Measurements from ENCODE around the gene SUPT20HL2. TPM values are rescaled to one million over a fixed set of nuclear protein-coding genes. Genes with fewer than 3 reads are reported as not detected.

The SUPT20HL2 gene
- total and polyA plus RNA-seq, 2 donors (not counting 3 experiments of a cell fraction or from before 2014, with no cell fraction given) = not detected

DNA sequence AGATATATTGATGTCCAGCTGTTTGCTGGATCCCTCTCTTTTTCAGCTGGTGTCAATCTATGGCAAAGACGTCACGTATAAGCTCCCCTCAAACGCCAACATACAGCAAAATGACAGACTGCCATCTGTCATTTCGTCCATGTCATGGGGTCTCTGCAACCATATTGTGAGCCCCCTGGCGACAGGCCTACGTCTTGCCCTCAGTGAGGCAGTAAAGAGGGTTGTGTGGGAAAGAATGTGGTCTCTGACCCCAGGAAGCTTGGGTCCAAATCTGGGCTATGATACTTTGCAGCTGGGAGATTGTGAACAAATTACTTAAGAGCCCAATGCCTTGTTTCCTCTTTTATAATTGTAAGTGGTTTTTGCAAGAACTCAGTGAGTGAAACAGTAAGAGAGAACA lies 7.4 kb downstream of the SUPT20HL2 start:
- H3K9ac ChIP-seq (replicated peaks; ENCODE audit: extremely low read depth, insufficient read depth, low read length) = no peak overlapping the region
- no peaks in the 10 kb centered on the region for H3K9me3 ChIP-seq (replicated peaks; ENCODE audit: control insufficient read depth, insufficient read depth, low read length)
- H3K36me3 ChIP-seq (ENCODE audit: control insufficient read depth in 2 of 2, extremely low read depth in 1 of 2, insufficient read depth in 2 of 2, low read length in 2 of 2) = no peaks in the 10 kb centered on the region
- no peak overlapping the region for H3K4me2 ChIP-seq (ENCODE audit: insufficient read depth, low read length)
- DNase-seq (ENCODE audit: low read depth, low spot score) (peak; percentile 1), FAIRE-seq (no peak)
- no peaks in the 10 kb centered on the region for H3K79me2 ChIP-seq (ENCODE audit: control insufficient read depth, insufficient read depth, low read length)
- no TSS peak for BruUV-seq (replicated peaks)
- H3K4me3 ChIP-seq (replicated peaks in 1 of 3; ENCODE audit: insufficient read depth in 1 of 3, low read depth in 1 of 3, low read length in 3 of 3) = no peak overlapping the region
- dilution Hi-C loops (cut with MboI; ENCODE audit: extremely low pct_ligation_motif_present, low sequenced_read_pairs) = no loop called here
- H2AFZ ChIP-seq (ENCODE audit: low read depth, low read length) = no peak overlapping the region
- POLR2A ChIA-PET = no interaction called here
- H3K27ac ChIP-seq (ENCODE audit: insufficient read depth, low read depth, low read length) = no peak overlapping the region
- TF ChIP-seq JUN (IDR thresholded peaks at IDR 0.05; ENCODE audit: borderline replicate concordance, insufficient read depth, insufficient read length, low read depth) = no peak
- TF ChIP-seq, protein P1, sequence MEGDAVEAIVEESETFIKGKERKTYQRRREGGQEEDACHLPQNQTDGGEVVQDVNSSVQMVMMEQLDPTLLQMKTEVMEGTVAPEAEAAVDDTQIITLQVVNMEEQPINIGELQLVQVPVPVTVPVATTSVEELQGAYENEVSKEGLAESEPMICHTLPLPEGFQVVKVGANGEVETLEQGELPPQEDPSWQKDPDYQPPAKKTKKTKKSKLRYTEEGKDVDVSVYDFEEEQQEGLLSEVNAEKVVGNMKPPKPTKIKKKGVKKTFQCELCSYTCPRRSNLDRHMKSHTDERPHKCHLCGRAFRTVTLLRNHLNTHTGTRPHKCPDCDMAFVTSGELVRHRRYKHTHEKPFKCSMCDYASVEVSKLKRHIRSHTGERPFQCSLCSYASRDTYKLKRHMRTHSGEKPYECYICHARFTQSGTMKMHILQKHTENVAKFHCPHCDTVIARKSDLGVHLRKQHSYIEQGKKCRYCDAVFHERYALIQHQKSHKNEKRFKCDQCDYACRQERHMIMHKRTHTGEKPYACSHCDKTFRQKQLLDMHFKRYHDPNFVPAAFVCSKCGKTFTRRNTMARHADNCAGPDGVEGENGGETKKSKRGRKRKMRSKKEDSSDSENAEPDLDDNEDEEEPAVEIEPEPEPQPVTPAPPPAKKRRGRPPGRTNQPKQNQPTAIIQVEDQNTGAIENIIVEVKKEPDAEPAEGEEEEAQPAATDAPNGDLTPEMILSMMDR (IDR thresholded peaks at IDR 0.05; ENCODE audit: extremely low read depth in 1 of 2, insufficient read depth in 1 of 2, low read depth in 1 of 2, low read length in 2 of 2) = peak in 1 of 2 donors; percentile 3
- CTCF ChIA-PET = interaction anchor here (1.0 to 1.5 kb wide), 3 partner anchors 8 to 12 kb away, joined by 3 to 4 read pairs (median 4); no protein-coding TSS in a partner anchor
- no peaks in the 10 kb centered on the region for H4K20me1 ChIP-seq (replicated peaks; ENCODE audit: control insufficient read depth, extremely low read depth, insufficient read depth, low read length)
- H3K9me1 ChIP-seq (replicated peaks; ENCODE audit: control insufficient read depth, extremely low read depth, insufficient read depth, low read length) = no peaks in the 10 kb centered on the region
- H3K27me3 ChIP-seq (ENCODE audit: control insufficient read depth in 2 of 2, insufficient read depth in 2 of 2, low read length in 2 of 2) = no peaks in the 10 kb centered on the region
- intact Hi-C loops (cut with micrococcal nuclease) = no loop called here
- H3K4me1 ChIP-seq (ENCODE audit: control insufficient read depth, extremely low read depth, insufficient read depth, low read length) = no peaks in the 10 kb centered on the region

DNA sequence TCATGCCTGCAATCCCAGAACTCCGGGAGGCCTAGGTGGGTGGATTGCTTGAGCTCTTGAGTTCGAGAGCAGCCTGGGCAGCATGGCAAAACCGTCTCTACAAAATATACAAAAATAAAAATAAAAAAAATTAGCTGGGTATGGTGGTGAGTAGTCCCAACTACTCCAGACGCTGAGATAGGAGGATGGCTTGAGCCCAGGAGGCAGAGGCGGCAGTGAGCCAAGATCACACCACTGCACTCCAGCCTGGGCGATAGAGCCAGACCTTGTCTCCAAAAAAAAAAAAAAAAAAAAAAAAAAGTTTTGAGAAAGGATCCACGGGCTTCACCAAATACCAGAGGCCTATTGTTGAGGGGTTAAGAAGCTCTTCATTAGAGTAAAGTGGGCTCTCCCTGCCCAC lies 8.0 kb downstream of the SUPT20HL2 start:
- no peaks in the 10 kb centered on the region for H3K36me3 ChIP-seq (ENCODE audit: control insufficient read depth in 2 of 2, extremely low read depth in 1 of 2, insufficient read depth in 2 of 2, low read length in 2 of 2)
- FAIRE-seq (no peak), DNase-seq (ENCODE audit: low read depth, low spot score) (no peak)
- no TSS peak for BruUV-seq (replicated peaks)
- H3K9me1 ChIP-seq (replicated peaks; ENCODE audit: control insufficient read depth, extremely low read depth, insufficient read depth, low read length) = no peaks in the 10 kb centered on the region
- no peaks in the 10 kb centered on the region for H4K20me1 ChIP-seq (replicated peaks; ENCODE audit: control insufficient read depth, extremely low read depth, insufficient read depth, low read length)
- no peak overlapping the region for H3K9ac ChIP-seq (replicated peaks; ENCODE audit: extremely low read depth, insufficient read depth, low read length)
- intact Hi-C loops (cut with micrococcal nuclease) (no loop called here), dilution Hi-C loops (cut with MboI; ENCODE audit: extremely low pct_ligation_motif_present, low sequenced_read_pairs) (no loop called here)
- ChIA-PET POLR2A (no interaction called here), CTCF (interaction anchor here (1.0 to 1.5 kb wide), 2 partner anchors 10 to 11 kb away, joined by 3 to 4 read pairs; no protein-coding TSS in a partner anchor)
- H3K27ac ChIP-seq (ENCODE audit: insufficient read depth, low read depth, low read length) = no peak overlapping the region
- no peaks in the 10 kb centered on the region for H3K79me2 ChIP-seq (ENCODE audit: control insufficient read depth, insufficient read depth, low read length)
- no peaks in the 10 kb centered on the region for H3K9me3 ChIP-seq (replicated peaks; ENCODE audit: control insufficient read depth, insufficient read depth, low read length)
- H3K4me3 ChIP-seq (replicated peaks in 1 of 3; ENCODE audit: insufficient read depth in 1 of 3, low read depth in 1 of 3, low read length in 3 of 3) = no peak overlapping the region
- no peak overlapping the region for H3K4me2 ChIP-seq (ENCODE audit: insufficient read depth, low read length)
- no peaks in the 10 kb centered on the region for H3K4me1 ChIP-seq (ENCODE audit: control insufficient read depth, extremely low read depth, insufficient read depth, low read length)
- H3K27me3 ChIP-seq (ENCODE audit: control insufficient read depth in 2 of 2, insufficient read depth in 2 of 2, low read length in 2 of 2) = no peaks in the 10 kb centered on the region
- no peak for TF ChIP-seq GATA2 (IDR thresholded peaks at IDR 0.05; ENCODE audit: insufficient read depth, insufficient read length, low read depth, low read length)
- TF ChIP-seq, protein P2, sequence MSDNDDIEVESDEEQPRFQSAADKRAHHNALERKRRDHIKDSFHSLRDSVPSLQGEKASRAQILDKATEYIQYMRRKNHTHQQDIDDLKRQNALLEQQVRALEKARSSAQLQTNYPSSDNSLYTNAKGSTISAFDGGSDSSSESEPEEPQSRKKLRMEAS (IDR thresholded peaks at IDR 0.05; ENCODE audit: insufficient read depth, insufficient read length) = no peak
- TF ChIP-seq POLR2AphosphoS5 (IDR thresholded peaks at IDR 0.05; ENCODE audit: insufficient read depth, low read depth, low read length) = no peak
- TF ChIP-seq MYC (IDR thresholded peaks at IDR 0.05; ENCODE audit: low read depth, low read length) = no peak
- TF ChIP-seq POLR2A (IDR thresholded peaks at IDR 0.05; ENCODE audit: low read depth, low read length) = no peak
- no peak for TF ChIP-seq FOS (IDR thresholded peaks at IDR 0.05; ENCODE audit: borderline replicate concordance, insufficient read depth, low read length)
- TF ChIP-seq, protein P1 (IDR thresholded peaks at IDR 0.05; ENCODE audit: extremely low read depth in 1 of 2, insufficient read depth in 1 of 2, low read depth in 1 of 2, low read length in 2 of 2) = no peak
- TF ChIP-seq JUN (IDR thresholded peaks at IDR 0.05; ENCODE audit: borderline replicate concordance, insufficient read depth, insufficient read length, low read depth) = no peak
- TF ChIP-seq EZH2 (IDR thresholded peaks at IDR 0.05; ENCODE audit: borderline replicate concordance, low read depth, low read length, severe bottlenecking) = no peak
- H2AFZ ChIP-seq (ENCODE audit: low read depth, low read length) = no peak overlapping the region
